ENCODE results near the gene NOXA1. TPM values are rescaled to one million over a fixed set of nuclear protein-coding genes. Genes with fewer than 3 reads are reported as not detected.

NOXA1 gene
- total RNA-seq, 1 experiment from 2014 or later, result 3.7 TPM

- DNase-seq (ENCODE audit: low spot score), result peak; percentile 38
These were observed 59.0 kb downstream of the NOXA1 start for GRCh38 chr9:137482094-137482781.

Other genes with a start within 250 kb of the NOXA1 start
- 60.6 and 64.0 TPM in 2 replicates for gene ANAPC2, start 234.8 kb upstream of the NOXA1 start, total RNA-seq (2014; rRNA removed; shearing (Covaris generic))
- 184 and 208 TPM in 2 replicates for gene SSNA1, start 234.7 kb upstream of the NOXA1 start, total RNA-seq (2014; rRNA removed; shearing (Covaris generic))
- gene TPRN, start 222.7 kb upstream of the NOXA1 start, total RNA-seq (2014; rRNA removed; shearing (Covaris generic)), result 63.1 and 66.3 TPM in 2 replicates
- 44.7 and 51.5 TPM in 2 replicates for gene TMEM203, start 217.7 kb upstream of the NOXA1 start, total RNA-seq (2014; rRNA removed; shearing (Covaris generic))
- gene NDOR1, start 217.7 kb upstream of the NOXA1 start, total RNA-seq (2014; rRNA removed; shearing (Covaris generic)), result 19.0 and 23.9 TPM in 2 replicates
- 0.55 and 1.7 TPM in 2 replicates for gene RNF208, start 201.2 kb upstream of the NOXA1 start, total RNA-seq (2014; rRNA removed; shearing (Covaris generic))
- 1.6 and 2.4 TPM in 2 replicates for gene CYSRT1, start 198.2 kb upstream of the NOXA1 start, total RNA-seq (2014; rRNA removed; shearing (Covaris generic))
- gene RNF224, start 195.9 kb upstream of the NOXA1 start, total RNA-seq (2014; rRNA removed; shearing (Covaris generic)), result 0.38 TPM in 1 of 2 replicates, not detected in the other
- 0.15 TPM in 1 of 2 replicates, not detected in the other for gene SLC34A3, start 192.5 kb upstream of the NOXA1 start, total RNA-seq (2014; rRNA removed; shearing (Covaris generic))
- gene TUBB4B, start 182.1 kb upstream of the NOXA1 start, total RNA-seq (2014; rRNA removed; shearing (Covaris generic)), result 607 and 627 TPM in 2 replicates
- gene STPG3, start 172.1 kb upstream of the NOXA1 start, total RNA-seq (2014; rRNA removed; shearing (Covaris generic)), result not detected in 2 replicates
- 111 and 115 TPM in 2 replicates for gene NELFB, start 168.1 kb upstream of the NOXA1 start, total RNA-seq (2014; rRNA removed; shearing (Covaris generic))
- 210 and 226 TPM in 2 replicates for gene TOR4A, start 145.7 kb upstream of the NOXA1 start, total RNA-seq (2014; rRNA removed; shearing (Covaris generic))
- gene NRARP, start 121.1 kb upstream of the NOXA1 start, total RNA-seq (2014; rRNA removed; shearing (Covaris generic)), result 107 and 116 TPM in 2 replicates
- gene EXD3, start 231 bp upstream of the NOXA1 start, total RNA-seq (2014; rRNA removed; shearing (Covaris generic)), result 7.6 and 14.1 TPM in 2 replicates
- gene ENTPD8, start 18.0 kb downstream of the NOXA1 start, total RNA-seq (2014; rRNA removed; shearing (Covaris generic)), result 0.76 and 1.3 TPM in 2 replicates
- 74.4 and 77.7 TPM in 2 replicates for gene NSMF, start 35.9 kb downstream of the NOXA1 start, total RNA-seq (2014; rRNA removed; shearing (Covaris generic))
- 0.60 and 0.94 TPM in 2 replicates for gene PNPLA7, start 127.0 kb downstream of the NOXA1 start, total RNA-seq (2014; rRNA removed; shearing (Covaris generic))
- gene MRPL41, start 128.5 kb downstream of the NOXA1 start, total RNA-seq (2014; rRNA removed; shearing (Covaris generic)), result 175 TPM in 2 replicates
- gene DPH7, start 155.5 kb downstream of the NOXA1 start, total RNA-seq (2014; rRNA removed; shearing (Covaris generic)), result 52.5 and 54.5 TPM in 2 replicates
- 75.9 and 78.4 TPM in 2 replicates for gene ZMYND19, start 167.1 kb downstream of the NOXA1 start, total RNA-seq (2014; rRNA removed; shearing (Covaris generic))
- 189 and 203 TPM in 2 replicates for gene ARRDC1, start 182.3 kb downstream of the NOXA1 start, total RNA-seq (2014; rRNA removed; shearing (Covaris generic))
- gene EHMT1, start 195.6 kb downstream of the NOXA1 start, total RNA-seq (2014; rRNA removed; shearing (Covaris generic)), result 76.1 and 85.4 TPM in 2 replicates

Measured in HT-29 (cell line).